GM12801 (cell line): Measurements from ENCODE around the gene TACC2.

Experiments used
- CTCF ChIP-seq: IDR thresholded peaks from one replicate; pipeline ENCODE4 v1.5.1; 2011; ENCODE audit warnings: control low read depth; ENCODE audit not compliant: insufficient read length; ENCODE audit errors: extremely low read depth

Gene TACC2

GRCh38 chr10:122178655-122179054 lies 189.7 kb downstream of the TACC2 start:
- TF ChIP-seq CTCF = no peak

GRCh38 chr10:122181041-122181732 lies 192.2 kb downstream of the TACC2 start:
- TF ChIP-seq CTCF = no peak

- TF ChIP-seq CTCF = no peak
These were observed 192.9 kb downstream of the TACC2 start for GRCh38 chr10:122181876-122182275.

- TF ChIP-seq CTCF = no peak
These were observed 193.3 kb downstream of the TACC2 start for GRCh38 chr10:122182308-122182707.

- TF ChIP-seq CTCF = no peak
These were observed 195.3 kb downstream of the TACC2 start for GRCh38 chr10:122184254-122184653.

- no peak for TF ChIP-seq CTCF
These were observed 196.7 kb downstream of the TACC2 start for GRCh38 chr10:122185643-122186042.

GRCh38 chr10:122186816-122187810 lies 198.2 kb downstream of the TACC2 start:
- TF ChIP-seq CTCF = no peak
